ENCODE results near the gene GAL.

The GAL gene

GRCh38 chr11:68707527-68707926 lies 23.2 kb downstream of the GAL start:
- no peak for DNase-seq (ENCODE audit: low read depth)
- TF ChIP-seq CTCF (IDR thresholded peaks at IDR 0.05; ENCODE audit: low read length, missing control alignments) = no peak
- no peak overlapping the region for H3K4me3 ChIP-seq (replicated peaks; ENCODE audit: low read depth, low read length)

GRCh38 chr11:68709062-68709461 lies 24.7 kb downstream of the GAL start:
- no peak for TF ChIP-seq CTCF (IDR thresholded peaks at IDR 0.05; ENCODE audit: low read length, missing control alignments)
- H3K4me3 ChIP-seq (replicated peaks; ENCODE audit: low read depth, low read length) = no peak overlapping the region
- no peak for DNase-seq (ENCODE audit: low read depth)

DNA sequence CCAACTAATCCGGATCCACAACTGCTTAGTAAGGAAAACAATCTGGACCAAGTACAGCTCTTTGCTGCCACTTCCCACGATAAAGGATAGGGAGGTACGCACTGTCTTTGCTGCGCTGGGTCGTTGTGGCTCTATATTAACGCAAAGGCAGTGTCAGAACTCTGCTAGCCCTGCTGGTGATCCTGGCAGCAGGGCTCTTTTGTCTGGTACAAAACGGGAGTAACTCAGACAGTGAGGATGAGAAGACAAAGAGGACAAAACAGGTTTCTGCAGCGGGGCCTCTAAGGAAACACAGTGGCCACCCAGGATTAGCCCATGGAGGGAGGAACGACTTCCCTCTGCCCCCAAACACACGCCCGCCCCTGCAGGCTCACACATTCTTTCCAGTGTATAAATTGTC lies 26.1 kb downstream of the GAL start:
- TF ChIP-seq CTCF (IDR thresholded peaks at IDR 0.05; ENCODE audit: low read length, missing control alignments) = no peak
- H3K4me3 ChIP-seq (replicated peaks; ENCODE audit: low read depth, low read length) = no peak overlapping the region
- DNase-seq (ENCODE audit: low read depth) = no peak

DNA sequence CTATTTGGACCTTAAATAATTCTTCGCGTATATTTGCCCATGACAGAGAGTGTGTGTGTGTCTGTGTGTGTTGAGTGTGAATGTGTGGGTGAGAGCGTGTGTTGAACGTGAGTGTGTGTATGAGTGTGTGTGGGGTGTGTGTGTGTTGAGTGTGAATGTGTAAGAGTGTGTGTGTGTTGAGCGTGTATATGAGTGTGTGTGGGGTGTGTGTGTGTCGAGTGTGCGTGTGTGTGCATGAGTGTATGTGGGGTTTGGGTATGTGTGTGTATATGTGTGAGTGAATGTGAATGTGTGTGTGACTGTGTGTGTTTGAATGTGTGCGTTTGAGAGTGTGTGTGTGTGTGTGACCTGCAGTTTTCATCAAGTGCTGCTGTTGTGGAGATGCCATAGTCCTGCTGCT lies 26.8 kb downstream of the GAL start:
- H3K4me3 ChIP-seq (replicated peaks; ENCODE audit: low read depth, low read length) = no peak overlapping the region
- DNase-seq (ENCODE audit: low read depth) = no peak
- TF ChIP-seq CTCF (IDR thresholded peaks at IDR 0.05; ENCODE audit: low read length, missing control alignments) = no peak

DNA sequence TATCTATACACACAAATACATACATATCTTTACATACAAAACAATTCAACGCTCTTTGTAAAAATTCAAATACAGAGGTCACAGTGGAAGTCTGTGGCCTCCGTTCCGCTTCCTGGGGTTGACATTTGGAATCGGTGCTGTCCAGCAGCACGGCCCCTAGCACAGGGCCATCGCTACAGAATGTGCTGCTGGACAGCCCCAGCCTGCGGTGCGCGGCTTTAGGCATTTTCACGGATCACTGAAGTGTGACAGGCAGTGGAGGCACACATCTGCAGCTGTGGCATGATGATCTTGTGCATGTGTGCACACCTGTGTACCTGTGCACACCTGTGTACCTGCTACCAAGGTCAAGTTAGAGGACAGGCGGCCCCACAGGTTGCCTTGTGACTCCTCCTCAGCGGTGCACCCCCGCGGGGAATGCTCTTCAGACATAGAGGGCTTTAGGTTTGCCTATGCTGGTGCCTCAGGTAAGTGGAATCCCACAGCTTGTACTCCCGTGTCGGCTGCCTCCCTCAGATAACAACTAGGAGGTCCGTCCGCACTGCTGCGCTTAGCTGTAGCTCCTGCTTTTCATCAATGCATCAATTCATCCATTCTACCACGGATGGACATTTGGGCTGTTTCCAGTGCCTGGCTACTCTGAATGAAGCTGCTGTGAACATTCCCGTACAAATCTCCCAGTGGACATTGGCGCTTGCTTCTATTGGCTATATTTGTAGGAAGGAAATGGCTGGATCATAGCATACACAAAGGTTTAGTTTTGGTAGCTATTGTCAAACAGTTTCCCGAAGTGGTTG lies 29.9 kb downstream of the GAL start:
- DNase-seq (ENCODE audit: low read depth) = no peak
- no peak for TF ChIP-seq CTCF (IDR thresholded peaks at IDR 0.05; ENCODE audit: low read length, missing control alignments)
- no peak overlapping the region for H3K4me3 ChIP-seq (replicated peaks; ENCODE audit: low read depth, low read length)

DNA sequence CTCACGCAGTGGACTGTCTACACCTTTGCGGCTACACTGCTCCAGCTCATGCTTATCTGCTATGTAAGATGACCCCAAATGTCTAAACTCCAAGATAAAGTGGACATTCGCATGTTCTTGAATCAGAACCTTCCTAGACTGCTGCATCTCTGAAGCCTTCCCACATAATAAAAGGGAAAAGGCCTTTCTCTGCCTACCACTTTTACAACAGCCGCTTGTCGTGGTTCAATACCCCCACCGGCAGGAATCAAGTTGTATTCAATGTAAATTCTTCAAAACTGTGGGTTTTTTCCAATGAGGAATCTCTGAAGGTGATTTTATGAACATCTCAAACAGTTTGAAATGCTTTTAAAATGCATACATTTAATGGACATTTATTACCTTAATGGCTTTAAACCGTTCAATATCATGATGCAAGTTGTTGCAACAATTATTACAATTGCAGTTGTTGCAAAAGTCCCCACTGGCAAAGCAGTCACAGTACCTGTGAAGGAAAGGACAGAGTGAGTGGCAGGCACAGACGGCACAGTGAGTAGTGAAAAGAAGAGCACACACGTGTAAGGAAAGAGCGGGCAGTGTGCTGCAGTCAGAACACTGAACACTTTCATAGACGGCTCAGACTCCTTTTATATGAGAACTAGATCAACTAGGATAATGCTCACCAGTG lies 31.2 kb downstream of the GAL start:
- TF ChIP-seq CTCF (IDR thresholded peaks at IDR 0.05; ENCODE audit: low read length, missing control alignments) = no peak
- no peak for DNase-seq (ENCODE audit: low read depth)

More for the DNA sequence above, 31.2 kb downstream of the GAL start:
- no peak overlapping the region for H3K4me3 ChIP-seq (replicated peaks; ENCODE audit: low read depth, low read length)
